NOMO-1 treated with DMSO at 0.1 percent for 48 hours (cell line): ENCODE measurements around the gene ARHGEF5.
"Not testable (repeated sequence)": the region's sequence is repeated elsewhere in the genome, so short reads cannot be mapped to it uniquely, and the experiment has no call there.

ENCODE experiments used
- DNase-seq: peaks from one replicate; lab custom pipeline; 2025; ENCODE audit not compliant: unreplicated experiment; lab: John Stamatoyannopoulos, UW

Gene ARHGEF5

GRCh38 chr7:144355176-144355822 lies at the start of gene ARHGEF5:
Gene ARHGEF5 (plus strand): TSS chr7:144355402. CDS start chr7:144362670, 7,268 bp downstream.
- not testable (repeated sequence) for DNase-seq

- DNase-seq = not testable (repeated sequence)
Measured at GRCh38 chr7:144309702-144310101, 45.5 kb upstream of the ARHGEF5 start.

DNA sequence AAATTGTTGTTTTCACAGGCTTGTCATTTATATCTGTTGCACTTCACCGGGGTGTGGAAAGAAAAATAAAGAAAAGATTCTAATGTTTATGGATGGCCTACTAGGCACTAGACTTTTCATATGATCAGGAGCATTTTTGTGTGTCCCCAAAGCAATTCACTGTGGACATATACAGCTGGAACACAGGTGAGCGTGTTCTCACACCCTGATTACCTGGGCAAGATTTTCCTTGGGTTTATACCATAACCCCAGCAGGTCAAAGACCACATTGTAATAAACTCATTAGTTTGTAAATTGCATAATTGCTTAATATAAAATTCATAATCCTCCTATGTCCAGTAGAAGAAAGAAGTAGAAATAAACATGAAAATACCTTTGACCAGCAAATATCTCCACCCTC lies 44.0 kb upstream of the ARHGEF5 start:
- not testable (repeated sequence) for DNase-seq

- DNase-seq = not testable (repeated sequence)
Measured at GRCh38 chr7:144311872-144312469, 43.2 kb upstream of the ARHGEF5 start, which contains the start of gene OR2A1. Gene OR2A1 (plus strand): TSS chr7:144312419. CDS start chr7:144318125, 5,706 bp downstream.

DNA sequence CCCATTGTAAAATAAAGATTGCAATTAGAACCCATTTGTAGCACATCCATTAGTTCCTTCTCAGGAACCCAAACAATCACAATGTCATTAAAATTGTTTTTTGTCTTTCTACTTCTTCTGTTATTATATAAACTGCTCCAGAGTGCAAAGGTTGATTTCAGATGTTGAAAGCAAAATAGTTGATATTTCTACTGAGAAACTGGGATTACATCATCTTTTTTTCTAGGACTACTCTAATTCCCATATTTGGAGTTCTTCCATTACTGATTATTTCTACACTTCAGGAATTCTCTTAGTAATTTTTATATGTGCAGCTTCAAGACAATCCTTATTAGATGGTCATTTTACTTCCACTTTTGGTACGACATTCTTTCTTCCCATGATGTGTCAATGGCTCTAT lies 37.7 kb upstream of the ARHGEF5 start:
- DNase-seq = not testable (repeated sequence)

- not testable (repeated sequence) for DNase-seq
Measured at GRCh38 chr7:144319547-144319946, 35.7 kb upstream of the ARHGEF5 start.

DNA sequence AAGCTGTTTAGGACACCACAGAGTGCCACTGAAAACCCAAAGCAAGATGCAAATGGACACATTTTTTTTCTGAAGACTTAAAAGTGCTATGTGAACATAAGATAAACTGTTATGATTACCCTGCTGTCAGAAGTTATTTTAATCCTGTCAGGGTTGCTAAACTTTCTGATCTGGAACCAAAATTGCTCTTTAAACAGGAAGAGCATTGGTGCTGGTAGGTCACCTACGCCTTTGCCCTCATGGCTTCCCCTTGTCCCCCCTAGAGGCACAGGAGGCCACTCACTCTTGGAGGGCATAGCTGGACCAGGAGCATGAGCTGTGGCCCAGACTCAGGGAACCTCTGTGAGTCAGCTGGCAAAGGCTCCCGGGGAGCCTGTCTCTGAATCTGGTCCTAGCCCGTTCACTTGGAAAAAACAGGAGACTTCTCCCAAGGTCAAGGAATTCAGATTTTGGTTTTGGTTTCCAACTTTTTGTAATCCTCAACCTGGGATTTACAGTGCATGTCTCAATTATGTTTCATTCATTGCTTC lies 33.5 kb upstream of the ARHGEF5 start:
- DNase-seq = not testable (repeated sequence)

- not testable (repeated sequence) for DNase-seq
Measured at GRCh38 chr7:144323359-144323758, 31.8 kb upstream of the ARHGEF5 start.

DNA sequence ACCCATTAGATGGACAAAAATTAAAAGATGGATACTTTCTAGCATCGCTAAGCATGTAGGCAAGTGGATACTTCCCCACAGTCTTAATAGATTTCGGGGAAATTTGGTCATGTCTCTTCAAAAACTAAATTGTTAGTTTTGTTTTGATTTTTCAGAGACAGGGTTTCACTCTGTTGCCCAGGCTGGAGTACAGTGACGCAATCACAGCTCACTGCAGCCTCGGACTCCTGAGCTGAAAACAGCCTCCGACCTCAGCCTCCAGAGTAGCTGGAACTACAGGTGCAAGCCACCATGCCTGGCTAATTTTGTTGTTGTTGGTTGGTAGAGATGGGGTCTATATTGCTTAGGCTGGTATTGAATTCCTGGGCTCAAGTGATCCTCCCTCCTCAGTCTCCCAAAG lies 29.3 kb upstream of the ARHGEF5 start:
- not testable (repeated sequence) for DNase-seq

DNA sequence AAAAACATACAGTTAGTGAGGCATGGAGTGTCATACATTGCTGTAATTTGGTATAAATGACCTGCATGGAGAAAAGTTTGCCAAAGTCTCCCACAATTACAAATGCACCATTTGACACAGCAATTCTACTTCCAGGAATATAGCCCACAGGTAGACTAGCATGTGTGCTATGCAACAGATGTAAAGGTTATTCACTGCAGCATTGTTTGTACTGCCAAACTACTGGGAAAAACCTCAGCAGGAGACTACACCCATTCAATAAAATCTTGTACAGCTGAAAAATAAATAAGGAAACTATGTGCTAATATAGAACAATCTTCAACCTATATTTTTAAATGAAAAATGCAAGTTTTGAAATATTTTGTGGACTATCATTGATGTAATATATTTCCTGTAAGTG lies 25.2 kb upstream of the ARHGEF5 start:
- DNase-seq = not testable (repeated sequence)

DNA sequence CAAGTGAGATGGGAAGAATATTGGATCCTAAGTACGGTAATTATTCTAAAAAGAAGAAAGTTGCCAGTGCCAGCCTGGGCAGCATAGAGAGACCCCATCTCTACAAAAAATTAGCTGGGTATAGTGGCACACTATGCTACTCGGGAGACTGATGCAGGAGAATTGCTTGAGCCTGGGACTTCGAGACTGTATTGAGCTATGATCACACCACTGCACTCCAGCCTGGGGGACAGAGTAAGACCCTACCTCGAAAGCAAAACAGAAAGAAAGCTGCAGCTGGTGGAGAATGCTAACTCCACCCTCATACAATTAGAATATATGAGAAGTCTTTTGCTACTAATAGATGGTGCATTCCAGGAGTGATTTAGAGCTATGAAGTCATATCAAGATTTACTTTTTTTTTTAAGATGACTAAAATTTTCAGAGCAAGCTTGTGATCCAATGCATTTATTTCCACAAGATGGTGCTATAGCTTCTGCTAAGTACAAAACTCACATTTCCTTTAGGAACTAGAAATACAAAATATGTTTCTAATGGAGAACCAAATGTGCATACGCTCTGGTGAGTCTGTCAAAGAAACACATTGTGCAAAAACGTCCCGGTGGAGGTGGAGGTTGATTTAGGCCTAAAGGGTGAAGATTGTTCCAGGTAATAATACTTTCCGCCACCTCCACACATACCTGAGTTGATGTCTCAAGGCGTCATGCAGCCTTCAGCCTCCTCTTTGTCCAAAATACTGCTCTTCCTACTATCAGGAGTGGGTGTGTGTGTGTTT lies 23.8 kb upstream of the ARHGEF5 start:
- not testable (repeated sequence) for DNase-seq

DNA sequence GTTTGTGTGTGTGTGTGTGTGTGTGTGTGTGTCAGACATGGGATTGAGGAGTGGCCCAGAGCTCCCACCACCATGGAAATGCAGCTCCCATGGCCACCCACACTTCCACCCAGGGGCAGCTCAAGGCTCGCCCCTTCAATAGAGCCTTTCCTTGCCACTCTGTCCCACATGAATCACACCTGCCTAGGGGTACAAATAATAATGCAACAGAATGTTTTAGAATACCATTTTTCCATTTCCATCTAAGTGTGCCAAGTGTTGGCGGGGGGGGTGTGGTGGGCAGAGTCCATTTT lies 23.3 kb upstream of the ARHGEF5 start:
- not testable (repeated sequence) for DNase-seq

GRCh38 chr7:144348625-144349024 lies 6.6 kb upstream of the ARHGEF5 start:
- not testable (repeated sequence) for DNase-seq

DNA sequence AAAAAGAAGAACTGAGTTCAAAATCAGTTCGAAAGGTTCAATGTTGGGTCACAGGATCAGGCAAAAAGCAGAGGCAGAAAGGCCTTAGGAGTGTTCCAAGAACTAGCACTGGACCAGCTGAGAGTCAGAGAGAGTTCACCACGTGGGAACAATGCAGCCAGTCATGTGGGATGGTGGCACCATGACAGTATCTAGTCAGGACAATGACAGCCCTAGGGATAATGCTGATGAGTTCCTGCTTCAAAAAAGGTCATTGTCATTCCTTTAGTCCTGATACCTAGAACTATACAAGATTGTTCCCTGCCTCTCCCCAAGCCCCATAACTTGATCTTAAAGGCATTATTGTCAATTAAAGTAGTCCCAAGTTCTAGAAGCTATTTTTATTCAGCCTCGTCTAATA lies 3.5 kb upstream of the ARHGEF5 start:
- DNase-seq = not testable (repeated sequence)

DNA sequence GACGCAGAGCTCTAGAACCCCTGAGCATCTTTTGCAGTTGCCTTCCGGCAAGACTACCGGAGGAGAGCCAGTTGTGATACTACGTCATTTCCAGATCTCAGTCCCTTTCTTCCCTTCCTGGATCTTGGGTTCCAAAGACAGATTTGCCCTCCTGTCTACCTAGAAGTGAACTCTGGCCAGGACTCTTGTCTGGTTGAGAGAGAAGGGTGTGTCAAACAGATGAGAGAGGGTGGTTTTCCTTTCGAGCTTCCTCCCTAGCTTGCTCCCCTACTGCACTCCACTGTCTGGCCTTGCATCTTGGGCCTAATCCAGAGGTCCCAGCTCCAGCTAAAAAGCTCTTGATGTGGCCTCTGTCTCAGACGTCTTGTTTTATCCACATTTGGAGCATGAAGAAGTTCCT lies 983 bp downstream of the ARHGEF5 start:
- DNase-seq = not testable (repeated sequence)

GRCh38 chr7:144356860-144357259 lies 1.7 kb downstream of the ARHGEF5 start:
- DNase-seq = not testable (repeated sequence)

- DNase-seq = not testable (repeated sequence)
Measured at GRCh38 chr7:144362061-144362460, 6.9 kb downstream of the ARHGEF5 start.

DNA sequence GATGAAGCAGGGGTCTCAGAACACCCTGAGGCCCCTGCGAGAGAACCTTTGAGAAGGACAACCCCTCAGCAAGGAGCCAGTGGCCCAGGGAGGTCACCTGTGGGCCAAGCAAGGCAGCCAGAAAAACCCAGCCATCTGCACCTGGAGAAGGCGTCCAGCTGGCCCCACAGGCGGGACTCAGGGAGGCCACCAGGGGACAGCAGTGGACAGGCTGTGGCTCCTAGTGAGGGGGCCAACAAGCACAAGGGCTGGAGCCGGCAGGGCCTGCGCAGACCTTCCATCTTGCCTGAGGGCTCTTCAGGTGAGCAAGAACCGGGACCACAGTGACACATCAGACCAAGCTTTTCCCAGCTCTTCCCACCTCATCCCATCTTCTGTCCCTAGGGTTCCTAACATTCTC lies 10.3 kb downstream of the ARHGEF5 start:
- not testable (repeated sequence) for DNase-seq

GRCh38 chr7:144367250-144367649 lies 12.0 kb downstream of the ARHGEF5 start:
- not testable (repeated sequence) for DNase-seq

GRCh38 chr7:144369221-144369620 lies 14.0 kb downstream of the ARHGEF5 start:
- DNase-seq = not testable (repeated sequence)

GRCh38 chr7:144378651-144379050 lies 23.4 kb downstream of the ARHGEF5 start:
- DNase-seq = no peak
